GM23248 (cell line): ENCODE results near the gene EMC1. TPM values are rescaled to one million over a fixed set of nuclear protein-coding genes. Genes with fewer than 3 reads are reported as not detected.
"Not testable (repeated sequence)": the region's sequence is repeated elsewhere in the genome, so short reads cannot be mapped to it uniquely, and the experiment has no call there.

Experiments used
- DNase-seq: peaks from one replicate; pipeline ENCODE4 v3.0.0-alpha.2; 2015
- H2AFZ ChIP-seq: fragments of 200-600 bp; sonication (generic); 2 replicates; pipeline ENCODE4 v1.6.1; 2016; ENCODE audit warnings: antibody characterized with exemption
- H3F3A ChIP-seq: fragments of 200-600 bp; sonication (generic); 2 replicates; pipeline ENCODE4 v1.6.1; 2016; ENCODE audit warnings: mild to moderate bottlenecking, antibody characterized with exemption, mixed run types; ENCODE audit not compliant: insufficient read depth
- H3K27ac ChIP-seq: fragments of 200-600 bp; sonication (generic); 2 replicates; pipeline ENCODE4 v1.5.1; 2016; ENCODE audit warnings: mild to moderate bottlenecking
- H3K27me3 ChIP-seq: fragments of 200-600 bp; sonication (generic); replicated peaks from 2 replicates; pipeline ENCODE4 v1.6.1; 2016; ENCODE audit warnings: mild to moderate bottlenecking; ENCODE audit not compliant: insufficient read depth
- H3K36me3 ChIP-seq: fragments of 200-600 bp; sonication (generic); 2 replicates; pipeline ENCODE4 v1.6.1; 2016; ENCODE audit warnings: low read depth, mild to moderate bottlenecking
- H3K4me1 ChIP-seq: fragments of 200-600 bp; sonication (generic); 2 replicates; pipeline ENCODE4 v1.6.1; 2016; ENCODE audit warnings: mild to moderate bottlenecking; ENCODE audit not compliant: insufficient read depth
- H3K4me2 ChIP-seq: fragments of 200-600 bp; sonication (generic); one replicate; pipeline ENCODE4 v1.6.1; 2016; ENCODE audit warnings: mild to moderate bottlenecking; ENCODE audit not compliant: unreplicated experiment
- H3K4me3 ChIP-seq: fragments of 200-600 bp; sonication (generic); 2 replicates; pipeline ENCODE4 v1.5.1; 2016; ENCODE audit warnings: mild to moderate bottlenecking
- H3K79me2 ChIP-seq: fragments of 200-600 bp; sonication (generic); 2 replicates; pipeline ENCODE4 v1.6.1; 2016; ENCODE audit warnings: mild to moderate bottlenecking; ENCODE audit not compliant: insufficient read depth
- H3K9ac ChIP-seq: fragments of 200-600 bp; sonication (generic); 2 replicates; pipeline ENCODE4 v1.6.1; 2016; ENCODE audit warnings: mild to moderate bottlenecking
- H3K9me2 ChIP-seq: fragments of 200-600 bp; sonication (generic); 2 replicates; pipeline ENCODE4 v1.6.1; 2016; ENCODE audit warnings: mixed run types, mild to moderate bottlenecking, moderate library complexity; ENCODE audit not compliant: insufficient read depth
- H3K9me3 ChIP-seq: fragments of 200-600 bp; sonication (generic); one replicate; pipeline ENCODE4 v1.6.1; 2017; ENCODE audit warnings: low read depth
- H4K20me1 ChIP-seq: fragments of 200-600 bp; sonication (generic); 2 replicates; pipeline ENCODE4 v1.6.0; 2016; ENCODE audit not compliant: insufficient read depth
- EZH2 ChIP-seq: fragments of 200-600 bp; sonication (generic); IDR thresholded peaks from 2 replicates; pipeline ENCODE4 v1.6.1; 2018; ENCODE audit warnings: antibody characterized with exemption, mild to moderate bottlenecking; ENCODE audit not compliant: insufficient read depth, poor library complexity, severe bottlenecking
- EZH2phosphoT487 ChIP-seq: fragments of 200-600 bp; sonication (generic); IDR thresholded peaks from 2 replicates; pipeline ENCODE4 v1.6.1; 2018; ENCODE audit warnings: antibody characterized with exemption, moderate library complexity, mild to moderate bottlenecking, low read depth; ENCODE audit not compliant: insufficient read depth
- WGBS, 2 experiments: methylation state at CpG; one replicate each; pipeline ENCODE4 v1.1.6; 2015 to 2017; ENCODE audit warnings: low lambda C conversion rate in 2 of 2, low coverage in 1 of 2; ENCODE audit errors: missing lambda C conversion rate in 2 of 2; 5-methylcytosine and 5-hydroxymethylcytosine counted together
- in situ Hi-C: fragments of 300-500 bp; cut with MboI; formaldehyde crosslinking; loops from 2 replicates; pipeline ENCODE4 v1.15.0; 2020
- polyA plus RNA-seq: library from polyadenylated mRNA; unstranded; fragments of >200 nt; fragmentation: Nextera tagmentation; extraction: Ambion mirVana; gene quantifications from 2 replicates; pipeline ENCODE4 v1.2.1, GENCODE V29; 2016
- total RNA-seq: library from RNA; depleted of rRNA; stranded (reverse); fragments of >200 nt; shearing (Covaris generic); gene quantifications from 2 replicates; pipeline ENCODE4 v1.2.3, GENCODE V29; 2014

Gene EMC1
- total and polyA plus RNA-seq, 2 experiments from 2014 or later, result 54.5 to 69.4 TPM

- no peaks in the 10 kb centered on the region for H3K9me2 ChIP-seq
- no peak for DNase-seq
- H3K27ac ChIP-seq, result no peak overlapping the region
- in situ Hi-C loops, result no loop called here
- no peaks in the 10 kb centered on the region for H3K4me1 ChIP-seq
- no peaks in the 10 kb centered on the region for H4K20me1 ChIP-seq
- no peak overlapping the region for H2AFZ ChIP-seq
- H3K9ac ChIP-seq, result no peak overlapping the region
- no peak overlapping the region for H3K4me3 ChIP-seq
- no peaks in the 10 kb centered on the region for H3K27me3 ChIP-seq
- 96 to 99% methylated on average over 3 of the region's 3 CpGs for WGBS, 2 experiments
- H3K79me2 ChIP-seq, result no peaks in the 10 kb centered on the region
- peaks cover 7% of the 10 kb centered on the region; the same call in 1 of the 2 replicates for H3F3A ChIP-seq
- TF ChIP-seq EZH2phosphoT487, result no peak
- no peak for TF ChIP-seq EZH2
- H3K9me3 ChIP-seq, result no peaks in the 10 kb centered on the region
- no peak overlapping the region for H3K4me2 ChIP-seq
- peaks cover 27% of the 10 kb centered on the region; the same call in 1 of the 2 replicates for H3K36me3 ChIP-seq
These were observed 17.1 kb downstream of the EMC1 start for GRCh38 chr1:19234224-19234623.

GRCh38 chr1:19232524-19232846 lies 18.8 kb downstream of the EMC1 start:
- Histone ChIP-seq H3K9me2 (no peaks in the 10 kb centered on the region), H3K36me3 (peaks cover 27% of the 10 kb centered on the region; the same call in 1 of the 2 replicates), H3K4me2 (no peak overlapping the region), H3K4me3 (no peak overlapping the region), H4K20me1 (no peaks in the 10 kb centered on the region), H3K79me2 (peaks cover 3% of the 10 kb centered on the region; the same call in 1 of the 2 replicates), H3K4me1 (no peaks in the 10 kb centered on the region), H3K9ac (no peak overlapping the region), H3K27me3 (no peaks in the 10 kb centered on the region), H2AFZ (no peak overlapping the region), H3F3A (peaks cover 7% of the 10 kb centered on the region; the same call in 1 of the 2 replicates), H3K27ac (0 out of 2 replicates have a peak overlapping the region, but pooled peaks have one; percentile 3), H3K9me3 (no peaks in the 10 kb centered on the region)
- in situ Hi-C loops, result no loop called here
- DNase-seq, result peak; percentile 46
- TF ChIP-seq EZH2 (no peak), EZH2phosphoT487 (no peak)

GRCh38 chr1:19231736-19232523 lies 19.4 kb downstream of the EMC1 start:
- H3K4me1 ChIP-seq, H3K9me2 ChIP-seq, in situ Hi-C loops, DNase-seq, H3K4me3 ChIP-seq, H3F3A ChIP-seq, H4K20me1 ChIP-seq, H3K4me2 ChIP-seq, H3K9ac ChIP-seq, H3K9me3 ChIP-seq, H3K27me3 ChIP-seq, H2AFZ ChIP-seq, H3K79me2 ChIP-seq: not testable (repeated sequence)
- peaks cover 31% of the 10 kb centered on the region for H3K36me3 ChIP-seq
- WGBS, 2 experiments, result 79 to 84% methylated on average over 16 of the region's 16 CpGs
- H3K27ac ChIP-seq, result 0 out of 2 replicates have a peak overlapping the region, but pooled peaks have one; percentile 3

GRCh38 chr1:19229828-19230325 lies 21.4 kb downstream of the EMC1 start:
- Histone ChIP-seq H2AFZ (no peak overlapping the region), H3F3A (peaks cover 7% of the 10 kb centered on the region; the same call in 1 of the 2 replicates), H3K27ac (no peak overlapping the region), H3K4me1 (no peaks in the 10 kb centered on the region), H4K20me1 (no peaks in the 10 kb centered on the region), H3K9me2 (no peaks in the 10 kb centered on the region), H3K27me3 (no peaks in the 10 kb centered on the region), H3K9me3 (no peaks in the 10 kb centered on the region), H3K4me3 (no peak overlapping the region), H3K79me2 (peaks cover 12% of the 10 kb centered on the region), H3K36me3 (peaks cover 41% of the 10 kb centered on the region), H3K4me2 (no peak overlapping the region), H3K9ac (no peak overlapping the region)
- no peak for TF ChIP-seq EZH2phosphoT487
- no peak for TF ChIP-seq EZH2
- in situ Hi-C loops, result no loop called here
- no peak for DNase-seq
- 96 to 97% methylated on average over 6 of the region's 6 CpGs for WGBS, 2 experiments
